ENCODE measurements around the gene C2CD2L. TPM values are rescaled to one million over a fixed set of nuclear protein-coding genes. Genes with fewer than 3 reads are reported as not detected.

Gene C2CD2L
- total and polyA plus RNA-seq, 2 of the 13 experiments (the other 11 are each of a cell fraction or from before 2014, with no cell fraction given): 3.7 to 5.5 TPM

DNA sequence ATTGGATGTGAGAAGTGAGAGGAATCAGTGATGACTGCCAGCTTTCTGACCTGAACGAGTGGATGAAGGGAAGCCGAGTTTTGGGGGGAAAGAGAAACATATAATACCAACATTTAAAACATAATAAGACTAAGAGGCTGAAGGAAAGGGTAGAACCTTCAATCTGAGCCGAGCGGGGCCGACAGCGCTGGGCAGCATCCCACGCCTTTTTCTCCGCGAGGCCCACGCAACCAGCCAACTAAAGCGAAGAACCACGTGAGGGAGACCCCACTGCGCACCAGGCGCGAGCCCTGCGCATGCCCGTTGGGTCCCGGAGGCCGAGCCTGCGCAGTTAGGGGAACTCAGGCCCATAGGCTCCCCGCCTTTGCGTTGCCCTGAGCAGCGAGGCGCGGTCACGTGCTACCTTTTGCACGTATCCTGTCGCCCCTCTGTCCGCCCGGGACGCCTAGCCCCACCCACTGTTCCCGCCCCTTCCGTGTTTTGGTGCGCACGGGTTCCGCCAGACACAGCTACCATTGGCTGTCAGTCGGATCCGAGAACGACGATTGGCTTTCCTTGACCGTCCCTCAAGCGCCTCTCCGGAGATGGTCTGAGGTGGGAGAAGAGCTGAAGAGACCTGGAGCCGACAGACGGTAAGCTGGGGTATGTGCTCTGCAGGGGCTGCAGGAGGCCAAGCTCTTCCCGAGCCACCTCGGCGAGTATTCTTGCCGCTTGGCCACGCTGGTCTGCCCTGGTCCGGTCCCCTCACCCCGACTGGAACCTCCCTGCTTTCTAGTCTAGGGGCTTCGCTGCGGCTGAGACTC is 14.1 kb downstream of the C2CD2L start, which contains the start of gene HINFP (continued):
- TF ChIP-seq, protein P1, sequence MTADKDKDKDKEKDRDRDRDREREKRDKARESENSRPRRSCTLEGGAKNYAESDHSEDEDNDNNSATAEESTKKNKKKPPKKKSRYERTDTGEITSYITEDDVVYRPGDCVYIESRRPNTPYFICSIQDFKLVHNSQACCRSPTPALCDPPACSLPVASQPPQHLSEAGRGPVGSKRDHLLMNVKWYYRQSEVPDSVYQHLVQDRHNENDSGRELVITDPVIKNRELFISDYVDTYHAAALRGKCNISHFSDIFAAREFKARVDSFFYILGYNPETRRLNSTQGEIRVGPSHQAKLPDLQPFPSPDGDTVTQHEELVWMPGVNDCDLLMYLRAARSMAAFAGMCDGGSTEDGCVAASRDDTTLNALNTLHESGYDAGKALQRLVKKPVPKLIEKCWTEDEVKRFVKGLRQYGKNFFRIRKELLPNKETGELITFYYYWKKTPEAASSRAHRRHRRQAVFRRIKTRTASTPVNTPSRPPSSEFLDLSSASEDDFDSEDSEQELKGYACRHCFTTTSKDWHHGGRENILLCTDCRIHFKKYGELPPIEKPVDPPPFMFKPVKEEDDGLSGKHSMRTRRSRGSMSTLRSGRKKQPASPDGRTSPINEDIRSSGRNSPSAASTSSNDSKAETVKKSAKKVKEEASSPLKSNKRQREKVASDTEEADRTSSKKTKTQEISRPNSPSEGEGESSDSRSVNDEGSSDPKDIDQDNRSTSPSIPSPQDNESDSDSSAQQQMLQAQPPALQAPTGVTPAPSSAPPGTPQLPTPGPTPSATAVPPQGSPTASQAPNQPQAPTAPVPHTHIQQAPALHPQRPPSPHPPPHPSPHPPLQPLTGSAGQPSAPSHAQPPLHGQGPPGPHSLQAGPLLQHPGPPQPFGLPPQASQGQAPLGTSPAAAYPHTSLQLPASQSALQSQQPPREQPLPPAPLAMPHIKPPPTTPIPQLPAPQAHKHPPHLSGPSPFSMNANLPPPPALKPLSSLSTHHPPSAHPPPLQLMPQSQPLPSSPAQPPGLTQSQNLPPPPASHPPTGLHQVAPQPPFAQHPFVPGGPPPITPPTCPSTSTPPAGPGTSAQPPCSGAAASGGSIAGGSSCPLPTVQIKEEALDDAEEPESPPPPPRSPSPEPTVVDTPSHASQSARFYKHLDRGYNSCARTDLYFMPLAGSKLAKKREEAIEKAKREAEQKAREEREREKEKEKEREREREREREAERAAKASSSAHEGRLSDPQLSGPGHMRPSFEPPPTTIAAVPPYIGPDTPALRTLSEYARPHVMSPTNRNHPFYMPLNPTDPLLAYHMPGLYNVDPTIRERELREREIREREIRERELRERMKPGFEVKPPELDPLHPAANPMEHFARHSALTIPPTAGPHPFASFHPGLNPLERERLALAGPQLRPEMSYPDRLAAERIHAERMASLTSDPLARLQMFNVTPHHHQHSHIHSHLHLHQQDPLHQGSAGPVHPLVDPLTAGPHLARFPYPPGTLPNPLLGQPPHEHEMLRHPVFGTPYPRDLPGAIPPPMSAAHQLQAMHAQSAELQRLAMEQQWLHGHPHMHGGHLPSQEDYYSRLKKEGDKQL (CRISPR knock-in tag; IDR thresholded peaks at IDR 0.05; ENCODE audit: low read depth): peak; percentile 5; the same call in 1 of the 2 replicates
- peak; percentile 86 for TF ChIP-seq ZFY (CRISPR knock-in tag; IDR thresholded peaks at IDR 0.05)
- TF ChIP-seq, protein P2, sequence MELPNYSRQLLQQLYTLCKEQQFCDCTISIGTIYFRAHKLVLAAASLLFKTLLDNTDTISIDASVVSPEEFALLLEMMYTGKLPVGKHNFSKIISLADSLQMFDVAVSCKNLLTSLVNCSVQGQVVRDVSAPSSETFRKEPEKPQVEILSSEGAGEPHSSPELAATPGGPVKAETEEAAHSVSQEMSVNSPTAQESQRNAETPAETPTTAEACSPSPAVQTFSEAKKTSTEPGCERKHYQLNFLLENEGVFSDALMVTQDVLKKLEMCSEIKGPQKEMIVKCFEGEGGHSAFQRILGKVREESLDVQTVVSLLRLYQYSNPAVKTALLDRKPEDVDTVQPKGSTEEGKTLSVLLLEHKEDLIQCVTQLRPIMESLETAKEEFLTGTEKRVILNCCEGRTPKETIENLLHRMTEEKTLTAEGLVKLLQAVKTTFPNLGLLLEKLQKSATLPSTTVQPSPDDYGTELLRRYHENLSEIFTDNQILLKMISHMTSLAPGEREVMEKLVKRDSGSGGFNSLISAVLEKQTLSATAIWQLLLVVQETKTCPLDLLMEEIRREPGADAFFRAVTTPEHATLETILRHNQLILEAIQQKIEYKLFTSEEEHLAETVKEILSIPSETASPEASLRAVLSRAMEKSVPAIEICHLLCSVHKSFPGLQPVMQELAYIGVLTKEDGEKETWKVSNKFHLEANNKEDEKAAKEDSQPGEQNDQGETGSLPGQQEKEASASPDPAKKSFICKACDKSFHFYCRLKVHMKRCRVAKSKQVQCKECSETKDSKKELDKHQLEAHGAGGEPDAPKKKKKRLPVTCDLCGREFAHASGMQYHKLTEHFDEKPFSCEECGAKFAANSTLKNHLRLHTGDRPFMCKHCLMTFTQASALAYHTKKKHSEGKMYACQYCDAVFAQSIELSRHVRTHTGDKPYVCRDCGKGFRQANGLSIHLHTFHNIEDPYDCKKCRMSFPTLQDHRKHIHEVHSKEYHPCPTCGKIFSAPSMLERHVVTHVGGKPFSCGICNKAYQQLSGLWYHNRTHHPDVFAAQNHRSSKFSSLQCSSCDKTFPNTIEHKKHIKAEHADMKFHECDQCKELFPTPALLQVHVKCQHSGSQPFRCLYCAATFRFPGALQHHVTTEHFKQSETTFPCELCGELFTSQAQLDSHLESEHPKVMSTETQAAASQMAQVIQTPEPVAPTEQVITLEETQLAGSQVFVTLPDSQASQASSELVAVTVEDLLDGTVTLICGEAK (IDR thresholded peaks at IDR 0.05): no peak
- TF ChIP-seq, protein P2 (CRISPR knock-in tag; IDR thresholded peaks at IDR 0.05): peak; percentile 62; the same call in 1 of the 2 replicates
- no peak for TF ChIP-seq ATF5 (CRISPR knock-in tag; IDR thresholded peaks at IDR 0.05; ENCODE audit: low read depth)
- no peak for TF ChIP-seq ZSCAN22 (CRISPR knock-in tag; IDR thresholded peaks at IDR 0.05)
- peak; percentile 85 for TF ChIP-seq ZNF501 (CRISPR knock-in tag; IDR thresholded peaks at IDR 0.05)
- 0 out of 2 replicates have a peak, but pooled peaks have one; percentile 38 for TF ChIP-seq ZNF263 (CRISPR knock-in tag; IDR thresholded peaks at IDR 0.05)
- TF ChIP-seq, protein P3, sequence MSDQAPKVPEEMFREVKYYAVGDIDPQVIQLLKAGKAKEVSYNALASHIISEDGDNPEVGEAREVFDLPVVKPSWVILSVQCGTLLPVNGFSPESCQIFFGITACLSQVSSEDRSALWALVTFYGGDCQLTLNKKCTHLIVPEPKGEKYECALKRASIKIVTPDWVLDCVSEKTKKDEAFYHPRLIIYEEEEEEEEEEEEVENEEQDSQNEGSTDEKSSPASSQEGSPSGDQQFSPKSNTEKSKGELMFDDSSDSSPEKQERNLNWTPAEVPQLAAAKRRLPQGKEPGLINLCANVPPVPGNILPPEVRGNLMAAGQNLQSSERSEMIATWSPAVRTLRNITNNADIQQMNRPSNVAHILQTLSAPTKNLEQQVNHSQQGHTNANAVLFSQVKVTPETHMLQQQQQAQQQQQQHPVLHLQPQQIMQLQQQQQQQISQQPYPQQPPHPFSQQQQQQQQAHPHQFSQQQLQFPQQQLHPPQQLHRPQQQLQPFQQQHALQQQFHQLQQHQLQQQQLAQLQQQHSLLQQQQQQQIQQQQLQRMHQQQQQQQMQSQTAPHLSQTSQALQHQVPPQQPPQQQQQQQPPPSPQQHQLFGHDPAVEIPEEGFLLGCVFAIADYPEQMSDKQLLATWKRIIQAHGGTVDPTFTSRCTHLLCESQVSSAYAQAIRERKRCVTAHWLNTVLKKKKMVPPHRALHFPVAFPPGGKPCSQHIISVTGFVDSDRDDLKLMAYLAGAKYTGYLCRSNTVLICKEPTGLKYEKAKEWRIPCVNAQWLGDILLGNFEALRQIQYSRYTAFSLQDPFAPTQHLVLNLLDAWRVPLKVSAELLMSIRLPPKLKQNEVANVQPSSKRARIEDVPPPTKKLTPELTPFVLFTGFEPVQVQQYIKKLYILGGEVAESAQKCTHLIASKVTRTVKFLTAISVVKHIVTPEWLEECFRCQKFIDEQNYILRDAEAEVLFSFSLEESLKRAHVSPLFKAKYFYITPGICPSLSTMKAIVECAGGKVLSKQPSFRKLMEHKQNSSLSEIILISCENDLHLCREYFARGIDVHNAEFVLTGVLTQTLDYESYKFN (CRISPR knock-in tag; conservative IDR thresholded peaks at IDR 0.05): peak; percentile 30; the same call in 1 of the 2 replicates

Data from HepG2 (cell line).